HEK293 (cell line): ENCODE results near the gene DHCR7.

Experiments used
- CTCF ChIP-seq: fragments of 450-650 bp; formaldehyde crosslinking; IDR thresholded peaks from 2 replicates; pipeline ENCODE4 v1.5.1; 2016; ENCODE audit warnings: missing biosample characterization, missing genetic modification characterization
- FEZF1 ChIP-seq: fragments of 450-650 bp; formaldehyde crosslinking; IDR thresholded peaks from 2 replicates; pipeline ENCODE4 v1.5.1; 2016; ENCODE audit warnings: missing biosample characterization, missing genetic modification characterization
- REST ChIP-seq: fragments of 450-650 bp; formaldehyde crosslinking; IDR thresholded peaks from 2 replicates; pipeline ENCODE4 v1.5.1; 2016; ENCODE audit warnings: missing biosample characterization, missing genetic modification characterization
- SP2 ChIP-seq: fragments of 450-650 bp; formaldehyde crosslinking; IDR thresholded peaks from 2 replicates; pipeline ENCODE4 v1.5.1; 2016; ENCODE audit warnings: missing biosample characterization, missing genetic modification characterization
- ZBTB17 ChIP-seq: fragments of 450-650 bp; formaldehyde crosslinking; IDR thresholded peaks from 2 replicates; pipeline ENCODE4 v1.5.1; 2016; ENCODE audit warnings: missing biosample characterization, missing genetic modification characterization
- ZBTB26 ChIP-seq: fragments of 450-650 bp; formaldehyde crosslinking; optimal IDR thresholded peaks from 2 replicates; pipeline ENCODE3; 2016; ENCODE audit warnings: missing biosample characterization, mild to moderate bottlenecking, missing genetic modification characterization
- ZFP41 ChIP-seq: fragments of 450-650 bp; formaldehyde crosslinking; IDR thresholded peaks from 2 replicates; pipeline ENCODE4 v1.5.1; 2016; ENCODE audit warnings: missing biosample characterization, missing genetic modification characterization, borderline replicate concordance
- ZNF140 ChIP-seq: fragments of 450-650 bp; formaldehyde crosslinking; IDR thresholded peaks from 2 replicates; pipeline ENCODE4 v1.5.1; 2016; ENCODE audit warnings: missing biosample characterization, missing genetic modification characterization
- ZNF76 ChIP-seq: fragments of 450-650 bp; formaldehyde crosslinking; IDR thresholded peaks from 2 replicates; pipeline ENCODE4; 2016; ENCODE audit warnings: low read depth, missing biosample characterization, missing genetic modification characterization, borderline replicate concordance

- TF ChIP-seq ZBTB17 (tag by site-specific recombination): no peak
- no peak for TF ChIP-seq ZNF76
- TF ChIP-seq SP2 (tag by site-specific recombination): no peak
- no peak for TF ChIP-seq ZBTB26 (tag by site-specific recombination)
- TF ChIP-seq FEZF1 (tag by site-specific recombination): no peak
- TF ChIP-seq ZFP41 (tag by site-specific recombination): no peak
- TF ChIP-seq REST (tag by site-specific recombination): no peak
- no peak for TF ChIP-seq ZNF140
- TF ChIP-seq CTCF (tag by site-specific recombination): no peak
Measured at GRCh38 chr11:71386202-71386601, 62.0 kb downstream of the DHCR7 start.
